NCI-H526 (cell line): ENCODE results near the gene RNU6-7.

Experiments
- DNase-seq, 2 experiments: peaks; one replicate each; lab custom pipeline; 2025; lab: John Stamatoyannopoulos, UW

RNU6-7 gene

DNA sequence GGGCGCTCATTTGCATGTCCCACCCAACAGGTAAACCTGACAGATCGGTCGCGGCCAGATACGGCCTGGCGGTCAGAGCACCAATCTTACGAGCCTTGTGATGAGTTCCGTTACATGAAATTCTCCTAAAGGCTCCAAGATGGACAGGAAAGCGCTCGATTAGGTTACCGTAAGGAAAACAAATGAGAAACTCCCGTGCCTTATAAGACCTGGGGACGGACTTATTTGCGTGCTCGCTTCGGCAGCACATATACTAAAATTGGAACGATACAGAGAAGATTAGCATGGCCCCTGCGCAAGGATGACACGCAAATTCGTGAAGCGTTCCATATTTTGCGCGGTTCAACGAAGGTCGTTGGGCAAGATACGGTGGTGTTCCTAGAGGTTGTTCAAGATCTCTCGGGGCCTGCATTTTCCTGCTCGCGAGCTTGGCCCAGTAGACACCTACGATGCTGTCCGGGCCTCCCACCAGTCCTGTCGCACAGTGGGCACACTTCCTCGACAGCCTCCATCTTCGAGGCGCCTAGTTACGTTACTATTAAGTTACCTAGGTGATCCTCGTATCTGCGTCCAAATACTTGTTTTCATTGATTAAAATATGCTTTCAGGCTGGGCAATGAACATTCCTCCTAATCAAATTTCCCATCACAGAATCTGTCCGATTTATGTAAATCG, at the start of gene RNU6-7:
Gene RNU6-7 (plus strand): TSS at position 230 of the 675 bp plus-strand sequence.
- peak in 1 of 2 experiments; percentile 45 for DNase-seq

DNA sequence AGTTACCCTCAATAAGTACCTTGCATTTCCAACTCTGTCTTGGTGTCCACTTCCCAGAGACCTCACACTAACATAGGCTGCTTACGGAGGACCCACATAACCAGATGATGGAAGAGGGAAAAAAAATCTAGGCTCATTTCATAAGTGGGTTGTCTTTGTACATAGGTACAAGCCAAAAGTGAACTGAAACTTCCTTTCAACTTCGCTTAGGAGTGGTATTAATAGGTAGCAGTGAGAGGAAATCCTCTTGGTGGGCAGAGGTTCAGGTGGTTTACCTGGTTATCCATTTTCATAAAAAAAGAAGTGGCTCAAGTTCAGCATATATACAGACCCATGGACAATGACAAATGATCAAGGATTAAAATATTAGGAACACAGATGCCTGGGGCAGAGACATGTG, 35.8 kb upstream of the RNU6-7 start:
- DNase-seq = no peak

DNA sequence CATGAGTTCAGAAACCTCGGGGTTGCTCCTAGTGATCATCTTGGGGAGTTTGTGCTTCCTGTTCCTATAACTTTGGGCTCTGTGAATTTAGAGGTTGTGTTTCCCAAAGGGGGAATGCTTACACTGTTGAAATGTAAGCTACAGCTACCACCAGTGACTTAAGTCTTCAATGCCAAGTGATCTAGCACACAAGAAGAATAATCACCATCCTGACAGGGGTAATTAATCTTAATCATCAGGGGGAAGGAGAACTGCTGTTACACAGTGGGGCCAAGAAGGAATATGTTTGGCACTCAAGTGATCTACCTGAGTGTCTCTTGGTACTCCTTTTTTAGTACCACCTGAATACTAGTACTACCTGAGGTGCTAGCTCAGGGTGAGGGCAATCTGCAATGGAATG, 34.9 kb upstream of the RNU6-7 start:
- DNase-seq = no peak

DNA sequence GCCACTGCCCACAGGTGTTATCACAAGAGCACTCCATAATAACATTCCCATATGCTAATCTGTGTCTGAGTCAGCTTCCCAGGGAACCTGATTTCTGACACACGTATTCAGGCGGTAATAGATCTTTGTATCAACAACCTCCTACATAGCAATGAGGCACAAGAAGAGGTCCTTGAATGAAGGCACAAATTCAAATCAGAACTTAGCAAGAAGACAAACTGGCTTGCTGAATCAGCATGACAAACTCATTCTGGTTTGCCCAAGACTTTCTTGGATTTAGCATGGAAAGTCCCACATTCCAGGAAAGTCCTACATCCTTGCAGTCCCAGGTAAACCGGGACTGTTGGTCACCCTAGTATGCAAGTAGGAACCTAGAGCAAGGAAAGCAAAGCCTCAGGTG, 33.9 kb upstream of the RNU6-7 start:
- no peak for DNase-seq

DNA sequence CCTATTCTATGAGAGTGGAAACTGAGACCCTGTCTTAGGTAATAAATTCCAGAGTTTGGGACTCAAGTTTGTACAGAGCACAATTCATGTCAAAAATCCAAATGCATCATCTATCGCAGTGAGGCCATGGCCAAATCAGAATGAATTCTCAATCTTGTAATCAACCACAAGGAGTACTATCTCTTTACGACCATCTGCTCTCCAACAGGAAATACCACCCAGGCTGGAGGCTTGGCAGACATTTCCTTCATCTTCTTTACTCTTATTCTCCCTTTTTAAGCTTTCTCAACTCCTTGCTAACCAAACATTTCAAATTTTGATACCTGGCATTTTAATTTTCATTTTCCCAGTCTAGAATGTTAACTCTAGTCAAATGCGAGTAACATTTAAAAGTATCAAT, 32.7 kb upstream of the RNU6-7 start:
- no peak for DNase-seq

DNA sequence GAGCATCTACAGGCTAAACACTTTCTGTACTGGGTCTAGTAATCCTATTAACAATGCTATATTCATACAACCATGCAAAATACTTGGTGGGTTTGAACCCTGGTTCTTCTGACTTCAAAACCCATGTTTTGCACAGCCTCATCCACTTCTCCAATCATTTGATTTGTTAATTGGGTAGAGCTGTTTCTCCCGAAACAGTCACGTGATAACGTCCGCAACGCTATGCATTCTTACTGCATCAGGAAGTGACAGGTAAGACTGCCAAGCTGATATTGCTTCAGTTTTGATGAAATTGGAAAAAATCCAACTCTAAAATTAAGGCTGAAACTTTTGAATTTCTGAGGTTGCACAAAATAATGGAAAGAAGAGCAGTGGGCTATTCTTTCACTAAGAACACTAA, 30.4 kb upstream of the RNU6-7 start:
- DNase-seq = no peak

DNA sequence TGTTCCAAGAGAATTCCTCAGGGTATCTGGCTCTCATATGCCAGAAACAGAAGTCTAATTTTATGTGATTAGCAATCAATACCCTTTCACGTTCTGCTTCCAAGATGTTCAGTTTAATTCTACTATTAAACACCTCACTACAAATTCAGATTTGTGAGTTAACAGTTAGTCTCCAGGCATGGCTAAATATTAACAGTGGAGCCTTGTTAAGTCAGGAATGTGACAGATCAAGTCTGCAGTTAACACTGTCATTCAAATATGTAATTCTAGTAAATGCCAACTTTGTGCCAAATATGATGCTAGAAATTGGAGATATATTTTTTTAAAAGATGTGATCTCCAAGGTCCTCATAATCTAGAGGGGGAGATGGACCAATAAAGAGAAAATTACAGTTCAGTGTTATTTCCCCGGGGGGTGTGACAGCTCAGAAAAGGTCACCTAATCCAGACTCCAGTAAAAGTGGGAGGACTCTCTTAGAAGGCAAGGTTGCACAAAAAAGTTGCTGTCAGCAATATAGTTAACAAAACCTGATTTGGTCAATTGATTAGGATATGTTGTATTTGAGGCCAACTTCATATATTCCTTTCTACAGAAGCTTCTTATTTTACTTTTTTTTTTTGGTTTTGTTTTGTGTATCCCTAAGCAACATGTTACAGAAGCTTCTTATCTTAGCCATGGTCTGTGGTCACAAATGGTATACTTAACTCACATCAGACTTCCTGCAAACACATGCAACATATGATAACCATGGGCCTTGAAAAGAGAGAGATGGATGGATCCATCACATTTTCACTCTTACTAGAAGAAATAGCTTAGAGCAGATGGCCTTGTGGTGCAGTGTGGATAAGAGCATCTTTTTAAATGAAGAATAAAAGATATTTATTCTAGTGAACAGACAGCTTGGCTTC, 18.4 kb upstream of the RNU6-7 start:
- no peak for DNase-seq

DNA sequence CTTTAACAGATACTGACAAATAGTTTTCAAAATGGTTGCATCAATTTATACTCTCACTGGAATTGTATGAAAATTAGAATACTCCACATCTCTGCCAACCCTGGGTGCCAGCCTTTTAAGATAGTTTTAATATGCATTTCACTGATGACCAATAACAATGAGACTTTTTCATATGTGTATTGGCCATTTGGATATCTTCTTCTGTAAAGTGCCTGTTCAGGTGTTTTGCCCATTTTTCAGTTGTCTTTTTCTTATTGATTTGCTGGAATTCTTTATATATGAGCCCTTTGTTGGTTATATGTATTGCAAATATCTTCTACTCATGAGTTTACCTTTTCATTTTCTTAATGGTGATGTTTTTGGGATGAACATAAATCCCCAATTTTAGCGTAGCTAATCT, 16.7 kb upstream of the RNU6-7 start:
- no peak for DNase-seq

DNA sequence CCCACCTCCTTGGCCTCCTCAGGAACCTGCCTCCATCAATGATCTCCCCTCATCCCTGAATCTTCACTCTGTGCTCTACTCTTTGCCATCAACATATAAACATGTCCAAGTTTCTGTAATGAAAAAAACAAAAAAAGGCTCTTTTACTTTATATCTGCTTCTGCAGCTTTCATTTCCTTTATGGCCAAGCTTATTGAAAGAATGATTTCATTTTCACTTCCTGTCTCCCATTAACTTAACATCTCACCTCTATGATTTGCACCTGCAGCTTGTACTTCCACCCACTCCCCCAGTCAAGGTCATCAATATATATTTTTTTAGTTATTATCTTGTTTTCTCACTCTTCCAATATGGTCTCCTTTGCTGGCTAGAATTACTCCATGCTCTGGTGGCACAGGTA, 15.6 kb upstream of the RNU6-7 start:
- DNase-seq = no peak

DNA sequence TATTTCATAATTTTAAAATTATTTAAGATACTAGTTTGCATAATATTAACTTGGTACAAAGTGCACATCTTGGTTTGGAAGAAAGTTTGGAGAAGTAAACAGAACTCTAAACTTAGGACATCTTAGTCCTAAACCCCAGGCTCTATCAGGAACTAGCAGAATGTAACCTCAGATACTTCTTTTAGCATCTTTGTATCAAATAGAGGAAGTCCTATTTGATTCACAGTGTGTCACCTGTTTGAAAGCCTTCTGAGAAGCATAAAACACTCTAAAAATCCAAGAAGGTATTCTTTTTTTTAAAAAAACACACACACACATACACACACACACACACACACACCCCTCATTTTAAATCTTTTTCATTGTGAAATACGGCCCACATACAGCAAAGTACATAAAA, 12.0 kb upstream of the RNU6-7 start:
- DNase-seq = no peak

DNA sequence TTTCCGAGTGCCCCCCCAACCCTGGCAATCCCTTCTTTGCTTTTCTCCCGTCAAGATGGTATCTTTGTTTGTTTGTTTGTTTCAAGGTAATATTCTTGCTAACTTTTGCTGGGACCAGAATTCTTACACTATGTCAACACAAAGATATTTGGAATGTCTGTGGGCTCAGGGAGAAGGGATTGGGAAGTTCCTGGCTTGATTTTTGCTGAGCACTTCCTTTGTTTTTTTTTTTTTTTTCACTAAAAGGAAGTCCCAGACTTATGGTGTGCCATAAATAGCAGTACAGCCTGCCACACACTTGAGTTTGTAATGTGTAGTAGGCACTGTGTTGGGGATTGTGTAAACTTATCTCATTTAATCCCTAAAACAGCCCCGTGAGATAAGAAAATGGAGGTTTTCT, 11.2 kb upstream of the RNU6-7 start:
- DNase-seq = no peak

DNA sequence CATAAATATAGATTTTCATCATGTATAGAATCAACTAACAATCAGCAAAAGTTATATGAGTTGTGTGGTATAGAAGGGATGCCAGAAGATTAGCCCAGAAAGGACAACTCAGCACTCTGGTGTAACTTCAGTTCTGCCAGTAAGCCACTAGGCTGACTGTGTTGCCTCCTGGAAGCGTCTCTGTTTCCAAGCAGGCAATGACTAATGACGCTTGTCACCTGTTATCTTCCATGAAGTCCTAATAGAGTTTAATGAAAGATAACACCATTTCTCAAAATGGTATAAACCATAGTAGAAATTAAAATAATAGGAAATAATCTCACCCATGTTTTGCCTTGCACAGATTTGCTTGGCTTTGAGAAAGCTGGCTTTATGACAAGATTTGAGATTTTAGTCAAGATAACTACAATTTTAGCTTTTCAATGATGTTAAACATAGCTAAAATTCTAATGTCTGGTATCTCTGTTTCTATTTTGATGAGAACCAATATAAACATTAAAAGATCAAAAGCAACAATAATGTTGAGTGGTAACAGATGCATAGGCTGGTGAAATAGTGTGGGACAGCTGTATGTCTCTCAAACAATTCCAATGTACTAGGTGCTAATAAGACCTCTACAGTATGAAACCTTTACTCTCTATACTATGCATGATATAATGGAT, 9.0 kb upstream of the RNU6-7 start:
- peak in 1 of 2 experiments; percentile 11 for DNase-seq

DNA sequence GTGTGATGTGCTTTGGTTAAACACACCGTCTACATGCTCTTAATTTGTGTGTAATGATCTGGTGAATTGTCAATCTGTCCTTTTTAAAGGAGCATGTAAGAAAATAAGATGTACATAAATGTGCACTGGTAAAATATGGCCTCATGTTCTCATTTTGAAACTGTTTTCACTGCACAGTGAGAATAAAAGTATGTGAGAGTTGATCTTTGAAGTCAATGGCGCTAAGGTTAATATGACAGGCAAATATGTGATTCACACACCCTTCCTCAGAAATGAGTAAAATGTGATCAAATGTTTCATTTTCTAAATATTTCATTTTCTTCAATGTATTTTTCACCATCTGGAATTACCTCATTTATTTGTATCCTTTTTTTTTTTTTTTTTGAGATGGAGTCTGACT, 8.3 kb upstream of the RNU6-7 start:
- no peak for DNase-seq

DNA sequence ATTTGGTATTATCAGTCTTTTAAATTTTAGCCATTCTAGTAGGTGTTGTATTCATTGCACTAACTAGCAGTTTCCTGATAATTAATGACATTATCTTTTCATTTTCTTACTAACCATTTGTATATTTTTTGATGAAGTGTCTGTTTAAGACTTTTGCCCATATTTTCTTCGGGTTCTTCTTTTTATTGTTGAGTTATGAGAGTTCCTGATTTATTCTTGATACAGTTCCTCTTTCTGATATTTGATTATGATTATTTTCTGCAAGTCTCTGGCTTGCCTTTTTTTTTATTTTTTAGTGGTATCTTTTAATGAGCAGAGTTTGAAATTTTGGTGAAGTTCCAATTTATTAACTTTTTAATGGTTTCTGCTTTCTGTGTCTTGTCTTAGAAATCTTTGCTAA, 6.2 kb upstream of the RNU6-7 start:
- DNase-seq = no peak

DNA sequence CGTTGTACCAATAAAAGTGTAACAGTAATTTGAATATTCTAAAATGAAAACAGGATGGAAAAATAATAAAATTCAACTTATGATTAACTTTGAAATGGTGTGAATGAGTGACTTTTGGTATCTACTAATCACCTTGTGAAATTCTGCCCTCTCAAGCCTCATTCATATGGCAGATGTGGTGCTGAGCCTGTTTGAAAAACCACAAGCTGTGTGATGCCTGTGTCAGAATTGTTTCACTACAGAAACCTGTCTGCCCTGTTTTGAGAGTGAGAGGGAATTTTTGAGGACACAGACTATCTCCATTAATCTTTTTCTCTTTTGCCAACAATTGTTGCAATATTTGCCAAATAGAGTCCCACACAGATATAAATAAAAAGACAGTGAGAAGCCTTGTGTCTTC, 3.9 kb upstream of the RNU6-7 start:
- DNase-seq = no peak

DNA sequence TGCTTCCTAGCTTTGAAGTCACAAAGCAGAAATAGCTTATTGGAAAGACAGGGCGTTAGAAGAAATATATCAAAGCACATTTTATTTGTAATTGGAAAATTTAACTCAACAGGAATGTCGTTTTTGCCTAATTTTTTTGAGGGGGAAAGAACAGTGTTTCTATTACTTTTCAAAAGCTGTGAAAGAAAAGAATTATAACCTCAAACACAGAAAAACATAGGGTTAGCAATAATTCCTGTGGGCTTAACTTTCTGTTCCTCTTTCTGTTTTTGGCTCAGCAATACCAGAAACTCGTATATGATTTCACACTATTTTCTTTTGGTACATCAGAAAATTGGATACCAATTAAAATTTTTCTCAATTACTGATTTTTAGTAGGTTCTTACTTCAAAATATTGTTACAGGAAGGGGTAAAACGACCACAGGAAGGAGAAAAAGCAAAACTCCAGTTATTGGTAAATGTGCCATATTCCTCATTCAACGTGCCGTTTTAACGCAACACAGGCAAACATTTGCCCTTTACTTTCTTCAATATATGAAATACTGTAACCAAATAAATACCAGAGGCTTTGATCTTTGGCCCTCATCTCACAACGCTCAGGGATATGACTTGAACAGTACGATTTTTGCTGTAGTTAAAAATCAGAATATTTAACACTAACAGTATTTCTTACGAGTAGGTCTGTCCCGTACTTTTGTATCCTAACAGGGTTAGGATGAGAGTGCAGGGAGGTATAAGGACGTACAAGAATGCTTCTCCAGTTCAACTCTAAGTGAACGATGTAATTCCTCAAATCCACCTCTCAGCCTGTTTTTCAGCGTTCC, 1.3 kb upstream of the RNU6-7 start:
- DNase-seq = no peak

DNA sequence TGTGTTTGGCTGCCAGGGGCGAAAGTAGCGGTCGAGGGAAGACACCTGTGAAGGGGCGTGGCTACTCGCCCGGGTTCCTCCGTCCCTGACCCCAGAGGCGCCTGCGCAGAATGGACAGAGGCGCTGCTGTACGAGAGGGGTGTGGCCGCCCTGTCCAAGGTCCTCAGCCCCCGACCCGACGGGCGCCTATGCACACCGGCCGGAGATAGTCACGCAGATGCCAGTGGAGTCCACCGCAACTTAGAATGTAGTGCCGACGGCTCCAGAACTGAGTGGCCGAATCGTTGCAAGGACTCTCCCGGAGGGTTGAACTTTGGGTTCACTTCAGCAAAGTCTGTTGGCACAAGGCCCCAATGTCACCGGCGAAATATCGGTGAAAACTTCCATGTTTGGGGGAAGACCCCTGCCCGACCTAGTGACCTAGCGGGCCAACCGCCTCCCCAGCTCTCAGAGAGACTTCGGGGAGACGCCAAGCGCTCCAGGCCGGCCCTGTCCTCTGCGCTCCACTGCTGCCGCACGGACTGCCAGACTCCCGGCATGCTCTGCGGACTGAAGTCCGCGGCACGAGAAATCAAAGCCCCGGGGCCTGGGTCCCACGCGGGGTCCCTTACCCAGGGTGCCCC, 541 bp upstream of the RNU6-7 start:
- peak; percentile 77 to 94 for DNase-seq

DNA sequence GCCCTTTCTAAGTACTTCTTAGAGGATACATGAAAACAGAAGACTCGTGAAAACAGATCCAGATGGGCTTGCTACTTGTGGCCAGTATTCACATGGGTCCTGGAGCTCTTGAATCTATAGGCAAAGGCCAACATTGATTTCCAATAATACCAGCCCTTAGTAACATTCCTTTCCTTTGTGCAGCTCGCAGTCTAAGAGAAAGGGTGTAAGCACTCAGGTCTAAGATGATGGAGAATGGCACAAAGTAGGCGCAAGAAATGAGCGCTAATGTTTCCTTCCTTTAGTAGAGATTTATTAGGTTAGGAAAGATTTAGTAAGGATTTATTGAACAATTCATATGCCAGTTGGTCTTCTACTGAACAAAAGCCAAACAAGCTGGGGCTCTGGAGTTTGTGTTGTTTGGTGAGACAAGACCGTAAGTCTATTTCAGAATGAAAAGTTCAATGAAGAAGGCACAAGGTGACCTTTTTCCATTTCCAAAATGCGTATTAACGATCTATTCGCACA, 699 bp downstream of the RNU6-7 start:
- DNase-seq = peak; percentile 35 to 52

DNA sequence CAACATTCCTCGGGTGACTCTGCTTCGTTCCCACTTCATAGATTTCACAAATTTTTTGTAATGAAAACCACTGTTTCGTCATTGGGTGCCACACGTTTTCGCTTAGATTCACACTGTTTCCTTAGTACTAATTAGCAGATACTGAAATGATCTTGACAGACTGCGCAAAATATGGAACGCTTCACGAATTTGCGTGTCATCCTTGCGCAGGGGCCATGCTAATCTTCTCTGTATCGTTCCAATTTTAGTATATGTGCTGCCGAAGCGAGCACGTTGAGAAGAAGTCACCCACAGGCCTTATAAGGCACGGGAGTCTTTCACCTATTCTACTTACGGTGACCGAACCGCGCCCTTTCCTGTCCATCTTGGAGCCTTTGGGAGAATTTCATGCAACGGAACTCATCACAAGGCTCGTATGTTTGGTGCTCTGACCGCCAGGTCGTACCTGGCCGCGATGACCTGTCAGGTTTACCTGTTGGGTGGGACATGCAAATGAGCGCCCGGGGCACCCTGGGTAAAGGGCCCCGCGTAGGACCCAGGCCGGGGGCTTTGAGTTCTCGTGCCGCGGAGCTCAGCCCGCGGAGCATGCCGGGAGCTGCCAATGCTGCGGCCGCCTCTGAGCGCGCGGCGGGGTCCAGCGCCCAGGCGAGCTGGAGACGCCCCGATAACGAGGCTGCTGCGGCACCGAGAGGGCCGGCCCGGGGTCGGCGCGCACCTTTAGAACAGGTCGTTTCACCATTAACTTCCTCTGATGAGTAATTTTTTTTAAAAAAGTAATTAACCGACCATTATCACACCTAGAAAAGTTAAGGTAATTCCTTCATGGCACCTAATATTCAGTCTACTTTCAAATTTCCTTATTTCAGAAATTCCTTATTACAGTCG, 1.4 kb downstream of the RNU6-7 start, which contains the start of gene RNU6-8:
Gene RNU6-8 (minus strand): TSS at position 272 of the 885 bp plus-strand sequence.
- DNase-seq = peak; percentile 85 to 95

DNA sequence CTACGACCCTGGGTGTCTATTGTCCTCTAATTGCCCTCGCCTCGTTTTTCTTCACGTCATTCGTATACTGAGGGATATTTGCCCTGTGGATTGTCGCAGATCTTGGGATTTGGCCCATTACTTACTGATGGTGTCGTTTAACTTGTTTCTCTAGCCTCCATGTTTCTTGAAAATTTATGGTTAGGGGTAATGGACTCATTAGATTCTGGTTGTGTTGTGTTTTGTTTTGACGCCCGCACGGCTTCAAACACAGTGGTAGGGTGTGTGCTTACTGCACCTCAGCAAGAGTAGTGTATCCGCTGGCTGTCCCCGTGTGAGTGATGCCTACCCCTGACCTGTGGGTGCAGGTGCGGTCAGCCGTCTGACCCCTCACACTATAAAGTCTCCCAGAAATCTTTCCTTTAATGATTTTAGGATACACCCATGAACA, 2.1 kb downstream of the RNU6-7 start:
- DNase-seq = peak; percentile 49
